Stimulated activated naive CD8-positive, alpha-beta T cell treated with anti-CD3 and anti-CD28 coated beads, Interleukin-15, Interleukin-2, amounts not matched to agents 100 U/mL and 50 U/mL, for 24 hours (primary cell): ENCODE measurements around the gene METTL18.
A peak's percentile ranks its signal among the peaks of the same experiment; 100 is the strongest.
"Not testable (repeated sequence)": the region's sequence is repeated elsewhere in the genome, so short reads cannot be mapped to it uniquely, and the experiment has no call there.

ENCODE experiments used
- ATAC-seq: fragments of 150-1000 bp; cut with Tn5 transposase; one replicate; pipeline ENCODE4 v1.10.0; 2021
- DNase-seq: peaks from one replicate; pipeline ENCODE4 v3.0.0; 2021

The METTL18 gene

DNA sequence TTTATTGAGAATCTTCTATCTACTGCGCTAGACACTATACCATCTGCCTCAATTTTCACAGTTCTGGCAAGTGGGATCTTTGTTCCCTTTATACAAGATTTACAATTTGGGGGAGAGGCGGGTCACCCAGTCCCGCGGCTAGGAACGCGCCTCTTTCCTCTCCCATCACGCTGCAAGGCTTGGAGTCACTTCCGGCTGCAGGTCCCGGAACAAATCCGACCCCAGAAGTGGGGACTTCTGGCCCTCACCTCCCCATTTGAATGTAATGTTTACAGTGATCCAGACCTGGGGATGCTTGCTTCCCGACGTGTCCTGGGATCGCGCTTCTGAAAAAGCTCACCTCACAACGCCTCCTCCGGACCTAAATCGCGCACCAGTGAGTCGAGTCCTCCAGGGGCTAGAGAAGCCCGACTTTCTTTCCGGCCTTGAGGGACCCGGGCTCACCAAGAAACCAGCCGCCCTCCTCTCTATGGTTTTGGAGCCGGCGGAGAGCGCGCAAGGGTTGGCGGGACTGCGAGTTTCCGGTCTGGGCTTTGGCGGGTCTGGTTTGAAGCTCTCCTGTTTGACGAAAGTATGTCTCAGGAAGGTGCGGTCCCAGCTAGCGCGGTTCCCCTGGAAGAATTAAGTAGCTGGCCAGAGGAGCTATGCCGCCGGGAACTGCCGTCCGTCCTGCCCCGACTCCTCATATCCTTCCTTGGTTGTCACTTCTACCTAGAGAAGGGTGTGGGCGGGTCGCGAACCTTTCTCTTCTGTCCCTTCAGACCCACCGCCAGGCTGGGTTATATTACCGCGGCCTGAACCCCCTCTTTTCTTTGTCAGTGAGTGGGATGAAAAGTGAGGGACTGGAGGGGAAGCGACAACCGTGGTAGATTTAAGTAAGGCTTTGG, at the start of gene METTL18:
Gene METTL18, minus strand, starts transcription at position 378 of the 887 bp plus-strand sequence. CDS start 1,212 bp downstream, outside the sequence.
- DNase-seq: peak; percentile 90
- peak; percentile 99 for ATAC-seq

DNA sequence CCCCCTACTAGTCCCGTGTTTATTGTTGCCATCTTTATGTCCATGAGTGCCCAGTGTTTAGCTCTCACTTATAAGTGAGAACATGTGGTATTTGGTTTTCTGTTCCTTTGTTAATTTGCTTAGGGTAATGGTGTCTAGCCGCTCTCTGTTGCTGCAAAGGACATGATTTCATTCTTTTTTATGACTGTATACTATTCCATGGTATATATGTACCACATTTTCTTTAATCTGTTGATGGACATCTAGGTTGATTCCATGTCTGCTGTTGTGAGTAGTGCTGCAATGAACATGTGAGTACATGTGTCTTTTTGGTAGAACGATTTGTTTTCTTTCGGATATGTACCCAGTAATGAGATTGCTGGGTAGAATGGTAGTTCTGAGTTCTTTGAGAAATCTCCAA, 44.2 kb upstream of the METTL18 start:
- DNase-seq (no peak), ATAC-seq (no peak)

DNA sequence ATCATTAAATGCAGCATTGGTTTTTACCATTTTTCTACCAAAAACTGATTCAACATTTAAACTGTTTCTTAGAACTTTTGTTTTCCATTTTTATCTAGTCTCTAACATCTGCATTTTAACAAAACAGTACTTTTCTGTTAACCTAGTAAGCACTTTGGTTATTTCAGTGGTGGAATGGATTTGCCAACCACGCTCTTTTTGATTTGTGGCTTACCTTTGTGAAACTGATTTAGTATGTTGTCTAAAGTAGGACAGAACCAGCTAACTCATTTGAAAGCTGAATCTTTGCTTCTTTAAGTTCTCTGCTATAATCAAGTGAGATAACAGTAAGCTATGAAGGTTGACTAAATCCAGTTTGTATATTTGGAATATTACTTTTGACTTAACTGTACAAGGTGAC, 41.5 kb upstream of the METTL18 start:
- ATAC-seq (no peak), DNase-seq (no peak)

DNA sequence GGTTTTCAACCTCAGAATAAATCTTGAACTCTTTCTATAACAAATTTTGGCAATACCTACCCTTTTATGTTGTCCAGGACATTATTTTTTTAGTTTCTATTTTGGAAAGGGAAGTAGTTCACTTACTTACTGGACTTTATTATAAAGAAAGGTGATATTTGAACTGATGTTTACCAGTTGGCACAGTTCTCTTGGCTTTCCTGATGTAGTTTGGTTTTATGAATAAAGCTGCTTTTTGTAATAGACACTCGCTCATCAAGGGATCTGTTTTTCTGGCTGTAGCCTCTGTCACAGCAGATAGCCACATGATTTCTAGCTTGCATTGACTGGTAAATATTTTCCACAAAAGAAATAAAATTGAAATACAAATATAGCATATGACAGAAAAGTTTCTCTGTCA, 40.9 kb upstream of the METTL18 start:
- DNase-seq: no peak
- no peak for ATAC-seq

DNA sequence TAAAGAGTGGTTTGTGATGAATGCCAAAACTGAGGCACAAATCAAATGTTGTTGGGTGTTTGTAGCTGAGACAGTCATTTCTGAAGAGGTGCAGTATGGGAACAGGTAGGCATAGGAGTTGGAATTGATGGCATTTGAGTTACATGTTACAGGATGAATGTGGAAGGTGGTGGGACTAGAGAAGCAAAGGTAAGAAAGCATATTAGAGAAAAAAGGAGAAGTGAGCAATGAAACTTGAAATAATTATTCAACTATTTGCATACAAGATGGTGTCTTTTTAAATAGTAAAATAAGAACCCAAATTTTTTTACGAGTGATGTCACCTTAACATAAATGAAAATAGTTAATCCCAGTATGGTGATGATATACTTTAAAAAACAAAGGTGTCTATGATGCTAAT, 40.2 kb upstream of the METTL18 start:
- ATAC-seq (no peak), DNase-seq (no peak)

DNA sequence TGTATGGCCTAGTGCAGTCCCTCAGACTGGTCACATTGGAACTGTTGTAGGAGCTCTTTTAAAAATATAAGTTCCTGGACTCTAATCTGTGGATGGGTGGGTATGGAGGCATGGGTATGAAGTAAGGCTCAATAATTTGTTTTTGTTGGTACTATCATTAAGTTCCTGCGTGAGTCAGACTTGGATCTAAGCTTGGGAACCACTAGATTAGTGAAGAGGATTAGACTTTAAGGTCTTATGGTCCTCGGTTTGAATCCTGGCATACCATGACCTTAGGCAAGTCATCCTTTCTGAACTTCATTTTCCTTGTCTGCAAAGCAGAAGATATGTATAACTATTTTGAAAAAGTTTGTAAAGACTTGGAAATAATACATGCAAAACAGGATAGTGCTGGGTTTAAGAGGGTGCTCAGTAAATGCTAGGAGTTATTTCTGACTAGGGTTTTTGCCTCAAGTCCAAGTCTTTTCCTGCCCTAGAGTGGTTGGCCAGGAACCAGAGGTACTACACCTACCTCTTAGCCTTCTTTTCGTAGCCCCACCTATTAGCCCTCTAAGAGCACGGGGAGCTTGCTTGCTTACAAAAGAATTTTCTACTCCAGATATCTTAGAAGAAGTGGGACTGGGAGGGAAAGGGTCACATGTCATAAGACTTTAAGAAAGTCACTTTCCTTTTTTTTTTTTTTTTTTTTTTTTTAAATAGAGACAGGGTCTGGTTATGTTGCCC, 38.6 kb upstream of the METTL18 start:
- ATAC-seq: no peak
- no peak for DNase-seq

DNA sequence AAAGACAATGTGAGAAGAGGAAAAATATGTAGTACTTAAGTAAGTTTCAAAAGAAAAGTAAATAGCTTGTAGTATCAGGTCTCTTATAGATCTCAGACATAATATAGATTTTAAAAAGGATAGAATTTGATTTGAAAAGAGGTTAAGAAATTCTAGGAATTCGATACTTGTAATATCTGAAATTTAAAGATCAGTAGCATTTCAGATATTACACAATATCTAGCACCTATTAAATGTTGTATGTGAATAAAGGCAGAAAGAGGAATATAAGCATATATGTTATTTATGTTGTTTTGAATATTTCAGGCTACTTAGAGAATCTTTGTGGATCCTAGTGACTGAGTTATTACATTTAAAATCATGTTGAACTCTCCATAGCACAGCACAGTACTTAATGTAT, 35.0 kb upstream of the METTL18 start:
- DNase-seq (no peak), ATAC-seq (no peak)

DNA sequence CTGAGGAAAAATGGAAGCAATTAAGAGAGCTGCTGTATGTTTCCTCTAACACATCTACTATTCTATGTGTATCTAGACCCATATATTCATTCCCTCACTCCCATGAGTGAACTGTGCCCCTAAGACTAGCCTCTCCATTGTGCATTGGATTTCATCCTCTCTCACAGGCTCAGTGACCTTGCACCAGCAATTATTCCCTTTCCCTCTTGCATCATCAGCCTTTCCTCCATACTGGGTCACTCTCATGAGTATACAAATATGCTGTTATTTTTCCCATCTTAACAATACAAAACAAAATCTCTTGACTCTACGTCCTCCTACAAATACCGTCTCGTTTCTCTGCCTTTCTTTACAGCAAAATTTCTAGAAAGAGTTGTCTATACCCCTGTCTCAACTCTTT, 29.4 kb upstream of the METTL18 start:
- DNase-seq (no peak), ATAC-seq (no peak)

DNA sequence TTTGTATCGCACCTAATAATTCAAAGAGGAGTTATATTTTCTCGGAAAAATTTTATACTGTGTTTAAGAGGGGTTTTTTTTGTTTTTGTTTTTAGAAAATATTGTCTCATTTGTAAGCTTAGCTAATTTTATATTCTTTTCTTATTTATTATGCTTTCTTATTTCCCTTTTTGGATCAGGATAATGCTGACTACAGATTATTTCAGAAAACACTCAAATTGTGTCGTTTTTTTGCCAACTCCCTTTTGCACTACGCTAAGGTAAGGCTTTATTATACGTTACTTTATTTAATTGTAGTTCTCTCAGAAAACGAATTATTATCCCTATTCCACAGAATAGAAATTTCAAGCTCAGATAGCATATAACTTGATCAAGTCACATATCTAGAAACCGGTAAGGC, 26.8 kb upstream of the METTL18 start:
- DNase-seq: no peak

DNA sequence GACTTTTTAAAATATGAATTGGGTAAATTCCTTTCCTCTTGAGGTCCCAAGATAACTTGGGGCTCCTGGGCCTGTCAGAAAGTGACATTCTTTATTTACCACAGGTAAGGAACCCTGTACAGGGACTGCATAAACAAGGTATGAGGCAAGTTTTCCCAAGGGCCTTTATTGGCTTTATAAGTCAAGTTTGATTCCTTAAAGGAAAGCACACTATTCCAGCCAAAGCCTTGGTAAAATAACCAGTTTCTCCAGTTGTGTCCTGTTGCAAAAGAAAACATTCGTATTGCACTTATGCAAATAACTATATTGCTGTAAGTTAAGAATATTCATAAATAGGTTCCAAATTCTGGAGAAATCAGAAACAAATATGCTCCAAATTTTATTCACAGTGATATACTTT, 21.9 kb upstream of the METTL18 start:
- DNase-seq (no peak), ATAC-seq (no peak)

More for the DNA sequence above, 26.8 kb upstream of the METTL18 start:
- ATAC-seq: no peak

DNA sequence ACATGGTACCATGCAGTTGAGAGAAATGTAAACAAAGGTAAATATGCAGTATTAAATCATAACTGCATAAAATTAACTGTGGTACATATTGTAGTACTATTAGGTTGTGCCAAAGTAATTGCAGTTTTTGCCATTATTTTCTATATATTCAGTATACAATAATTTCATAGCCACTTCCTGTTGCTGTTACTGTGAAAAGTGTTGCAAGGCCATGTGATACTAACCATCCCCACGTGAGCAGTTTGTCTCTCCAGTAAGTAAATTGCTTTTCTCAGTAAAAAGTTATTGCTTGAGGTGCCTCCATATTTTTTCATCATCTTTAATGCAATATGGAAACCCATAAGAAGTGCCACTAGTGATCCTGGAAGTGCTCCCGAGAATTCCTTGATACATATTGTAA, 19.6 kb upstream of the METTL18 start:
- DNase-seq: no peak
- no peak for ATAC-seq

DNA sequence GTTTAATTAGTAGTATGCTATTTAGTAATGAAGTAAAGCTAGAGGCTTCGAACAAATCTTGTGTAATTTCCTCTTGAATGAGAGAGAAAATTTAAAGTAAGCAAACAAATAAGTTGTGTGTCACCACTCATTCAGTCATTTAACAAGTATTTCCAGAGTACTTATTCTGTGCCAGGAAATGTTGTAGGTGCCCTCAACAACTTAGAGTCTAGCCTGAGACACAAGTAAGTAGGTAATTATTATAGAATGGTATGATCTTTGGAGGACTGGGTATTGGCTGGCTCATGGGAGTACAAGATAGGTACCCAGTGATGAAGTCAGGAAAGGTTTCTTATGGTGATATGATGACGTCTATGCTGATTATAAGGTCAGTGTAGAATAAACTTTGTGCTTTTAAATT, 17.4 kb upstream of the METTL18 start:
- DNase-seq (no peak), ATAC-seq (no peak)

DNA sequence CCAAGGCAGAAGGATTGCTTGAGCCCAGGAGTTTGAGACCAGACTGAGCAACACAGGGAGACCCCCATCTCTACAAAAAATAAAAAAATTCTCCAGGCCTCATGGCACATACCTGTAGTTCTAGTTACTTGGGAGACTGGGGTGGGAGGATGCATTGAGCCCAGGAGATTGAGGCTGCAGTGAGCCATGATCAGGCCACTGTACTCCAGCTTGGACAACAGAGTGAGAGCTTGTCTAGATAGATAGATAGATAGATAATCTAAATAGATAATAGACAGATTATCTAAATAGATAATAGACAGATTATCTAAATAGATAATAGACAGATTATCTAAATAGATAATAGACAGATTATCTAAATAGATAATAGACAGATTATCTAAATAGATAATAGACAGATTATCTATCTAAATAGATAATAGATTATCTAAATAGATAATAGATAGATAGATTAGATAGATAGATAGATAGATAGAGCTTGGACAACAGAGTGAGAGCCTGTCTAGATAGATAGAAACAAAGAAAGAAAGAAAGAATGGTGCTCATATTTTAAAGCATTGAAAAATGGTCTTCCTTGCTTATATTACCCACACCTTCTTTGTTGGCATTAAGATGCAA, 16.8 kb upstream of the METTL18 start:
- DNase-seq, ATAC-seq: not testable (repeated sequence)

DNA sequence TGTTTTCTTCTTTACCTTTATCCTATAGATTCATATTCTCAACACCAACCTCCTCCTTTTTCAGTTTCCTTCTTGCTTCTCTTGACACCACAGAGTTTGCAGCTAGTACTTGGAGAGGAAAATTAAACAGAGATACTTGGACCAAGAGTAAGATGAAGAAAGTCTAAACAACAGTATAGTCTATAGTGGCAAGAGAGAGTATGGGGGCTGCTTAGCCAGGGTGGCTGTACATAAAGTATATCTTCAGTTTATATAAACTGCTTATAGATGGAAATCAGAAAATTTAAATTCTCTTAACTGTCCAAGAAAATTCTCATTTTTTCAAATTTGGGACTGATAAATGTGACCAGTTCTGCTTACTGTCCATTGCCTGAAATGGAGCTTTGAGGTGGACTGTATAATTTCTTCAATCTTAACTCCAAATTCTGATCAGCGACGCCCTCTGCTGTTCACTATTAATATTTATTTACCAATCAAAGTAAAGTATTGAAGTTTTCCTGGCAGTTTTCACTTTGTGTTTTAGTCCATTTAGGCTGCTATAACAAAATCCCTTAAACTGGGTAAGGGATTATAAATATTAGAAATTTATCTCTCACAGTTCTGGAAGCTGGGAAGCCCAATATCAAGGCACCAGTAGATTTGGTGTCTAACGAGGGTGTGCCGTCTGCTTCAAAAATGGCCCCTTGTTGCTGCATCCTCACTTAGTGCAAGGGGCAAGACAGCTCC, 14.8 kb upstream of the METTL18 start:
- DNase-seq (no peak), ATAC-seq (no peak)

DNA sequence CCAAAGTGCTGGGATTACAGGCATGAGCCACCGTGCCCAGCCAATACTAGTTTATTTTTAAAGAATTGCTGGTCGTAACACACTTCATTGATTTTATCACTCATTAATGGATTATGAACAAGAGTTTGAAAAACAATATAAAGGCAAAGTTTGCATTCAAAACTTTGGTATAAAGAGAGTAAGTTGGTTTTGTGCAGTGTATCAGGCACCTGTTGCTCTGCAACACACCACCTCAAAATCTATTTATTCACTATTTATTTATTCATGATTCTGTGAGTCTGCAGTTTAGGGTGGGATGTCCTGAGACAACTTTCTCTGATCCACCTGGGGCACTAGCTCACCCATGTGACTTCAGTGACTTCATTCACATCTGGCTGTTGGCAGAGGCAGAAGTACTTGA, 10.2 kb upstream of the METTL18 start:
- ATAC-seq: no peak
- DNase-seq: no peak

DNA sequence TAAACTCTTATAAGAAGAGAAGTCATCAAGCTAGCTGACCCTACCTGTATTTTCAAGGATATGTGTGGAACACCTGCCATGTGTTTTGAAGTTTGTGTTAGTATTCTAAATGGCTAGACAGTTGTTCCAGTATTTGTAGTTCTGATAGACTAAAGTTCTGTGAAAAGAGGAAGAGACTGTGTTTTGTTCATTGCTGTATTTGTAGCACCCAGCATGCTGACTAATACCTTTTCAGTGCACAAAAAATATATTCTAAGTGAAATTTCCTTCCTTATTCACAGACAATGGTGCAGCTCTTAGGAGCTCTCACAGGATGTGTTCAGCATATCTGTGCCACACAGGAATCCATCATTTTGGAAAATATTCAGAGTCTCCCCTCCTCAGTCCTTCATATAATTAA, 8.2 kb upstream of the METTL18 start:
- ATAC-seq (no peak), DNase-seq (no peak)

DNA sequence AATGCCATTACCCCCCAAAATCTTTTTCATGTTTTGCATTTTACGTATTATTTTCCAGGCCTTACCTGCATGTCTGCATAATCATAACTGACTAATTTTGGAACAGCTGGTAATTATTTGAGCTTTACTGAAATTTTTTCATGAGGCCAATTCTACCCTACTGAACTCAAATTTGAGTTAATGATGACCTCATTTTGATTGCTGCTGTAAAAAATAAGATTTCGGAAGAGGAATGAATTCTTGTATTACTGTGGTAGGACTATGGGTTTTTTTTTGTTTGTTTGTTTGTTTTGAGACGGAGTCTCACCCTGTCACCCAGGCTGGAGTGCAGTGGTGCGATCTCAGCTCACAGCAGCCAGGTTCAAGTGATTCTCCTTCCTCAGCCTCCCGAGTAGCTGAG, 2.6 kb upstream of the METTL18 start:
- DNase-seq (no peak), ATAC-seq (no peak)

DNA sequence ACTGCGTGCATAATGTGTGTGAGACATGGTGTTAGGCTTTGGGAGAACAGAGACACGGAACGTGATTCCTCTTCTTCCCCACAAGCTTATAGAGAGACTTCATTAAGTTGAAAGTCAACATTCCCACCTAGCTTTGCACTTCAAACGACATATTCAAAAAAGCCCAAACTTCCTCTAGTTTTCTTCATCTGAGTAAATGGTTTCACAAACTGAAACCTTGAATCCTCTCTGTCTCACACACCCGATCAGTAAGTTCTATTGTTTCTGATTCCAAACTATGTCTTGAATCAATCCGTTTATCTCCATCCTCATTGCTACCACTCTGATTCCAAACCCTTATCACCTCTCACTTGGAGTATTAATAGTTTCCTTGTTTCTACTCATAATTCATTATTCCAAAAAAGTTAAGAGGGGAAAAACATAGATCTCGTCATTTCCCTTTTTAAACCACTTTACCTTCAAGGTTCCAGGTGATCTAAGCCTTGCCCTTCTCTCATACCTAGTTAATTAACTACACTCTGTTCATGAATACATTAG, 1.6 kb upstream of the METTL18 start:
- no peak for ATAC-seq

DNA sequence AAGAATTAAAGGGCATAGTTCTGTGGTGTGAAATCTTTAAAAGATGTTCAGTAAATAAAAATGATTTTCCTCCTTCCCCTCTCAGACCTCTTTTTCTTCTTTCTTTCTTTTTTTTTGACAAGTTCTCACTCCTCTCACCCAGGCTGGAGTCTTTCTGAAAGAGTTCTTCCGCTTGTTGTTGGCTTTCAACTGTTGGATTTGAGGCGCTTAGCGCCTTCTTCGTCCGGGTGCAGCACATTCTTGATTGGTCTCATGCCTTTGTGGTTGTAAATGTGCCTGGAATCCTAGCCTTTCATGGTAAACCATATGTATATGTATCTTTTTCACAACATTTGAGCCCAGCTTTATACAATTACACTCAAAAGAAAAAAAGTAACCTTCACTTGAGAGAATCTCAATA, 980 bp upstream of the METTL18 start:
- no peak for ATAC-seq
- peak; percentile 6 for DNase-seq

More for the DNA sequence above, 1.6 kb upstream of the METTL18 start:
- DNase-seq: no peak

DNA sequence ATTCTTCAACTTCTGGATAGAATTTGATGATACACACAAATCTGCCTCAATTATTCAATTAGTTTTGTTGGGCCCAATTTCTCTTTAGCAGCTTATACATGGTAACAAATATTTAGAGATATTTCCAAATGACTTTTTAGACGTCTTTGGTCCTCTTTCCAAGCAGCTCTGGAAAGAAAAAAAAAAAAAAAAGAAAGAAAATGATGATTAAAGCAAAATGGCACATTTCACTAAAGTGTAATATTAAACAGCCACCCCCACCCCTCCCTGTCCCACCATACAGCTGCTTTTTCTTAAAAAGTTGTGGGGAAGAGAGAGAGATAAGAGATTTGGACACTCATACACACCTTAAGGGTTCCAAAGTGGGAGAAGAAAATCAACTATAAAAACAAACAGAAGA, 977 bp downstream of the METTL18 start:
- no peak for DNase-seq
- ATAC-seq: no peak

DNA sequence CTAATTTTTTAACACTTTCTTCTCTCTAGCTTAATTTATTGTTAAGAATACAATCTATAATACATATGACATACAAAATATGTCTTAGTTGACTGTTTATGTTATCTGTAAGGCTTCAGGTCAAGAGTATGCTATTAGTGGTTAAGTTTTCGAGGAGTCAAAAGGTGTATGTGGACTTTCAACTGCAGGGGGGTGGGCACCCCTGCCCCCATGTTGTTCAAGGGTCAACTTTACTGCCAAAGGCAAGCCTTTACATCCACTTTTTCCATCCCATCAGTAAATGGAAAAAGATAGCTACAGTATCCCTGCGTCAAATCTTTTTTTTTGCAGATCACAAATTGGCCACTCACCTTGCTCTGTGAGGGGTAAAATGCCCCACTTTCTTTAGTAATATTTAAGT, 6.3 kb downstream of the METTL18 start:
- ATAC-seq (no peak), DNase-seq (no peak)

DNA sequence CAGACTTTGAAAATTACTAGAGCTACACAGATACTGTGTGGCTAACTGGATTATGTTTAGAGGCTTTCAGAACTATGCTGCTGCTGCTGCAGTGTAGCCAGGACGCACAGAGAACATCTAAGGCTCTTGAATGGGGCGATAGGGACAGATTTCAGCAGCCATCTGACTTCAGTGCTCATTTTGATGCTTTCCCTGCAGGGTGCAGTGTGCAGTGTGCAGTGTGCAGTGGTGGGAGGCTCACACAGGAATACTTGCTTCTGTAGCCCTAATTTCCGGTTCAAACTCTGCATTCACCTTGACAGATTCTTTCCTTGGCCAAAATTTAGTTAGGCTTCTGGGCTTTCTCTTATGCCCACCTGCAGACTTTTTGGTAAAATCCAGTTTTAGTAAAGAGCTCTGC, 7.7 kb downstream of the METTL18 start:
- DNase-seq: no peak
- ATAC-seq: no peak
